ENCODE data around the gene HRCT1. TPM values are rescaled to one million over a fixed set of nuclear protein-coding genes. Genes with fewer than 3 reads are reported as not detected.
"Not testable (repeated sequence)": the region's sequence is repeated elsewhere in the genome, so short reads cannot be mapped to it uniquely, and the experiment has no call there.

HRCT1 gene
- total RNA-seq, 1 donor from 2014 or later = not detected

- Mint-ChIP-seq H3K4me3 (no peak overlapping the region), H3K27me3 (ENCODE audit: low read depth) (no peaks in the 10 kb centered on the region), H3K36me3 (ENCODE audit: low read depth) (no peaks in the 10 kb centered on the region), H3K4me1 (peaks cover 36% of the 10 kb centered on the region), H3K27ac (ENCODE audit: unreplicated experiment) (no peak overlapping the region), H3K9me3 (no peaks in the 10 kb centered on the region)
- TF ChIP-seq, protein P1, sequence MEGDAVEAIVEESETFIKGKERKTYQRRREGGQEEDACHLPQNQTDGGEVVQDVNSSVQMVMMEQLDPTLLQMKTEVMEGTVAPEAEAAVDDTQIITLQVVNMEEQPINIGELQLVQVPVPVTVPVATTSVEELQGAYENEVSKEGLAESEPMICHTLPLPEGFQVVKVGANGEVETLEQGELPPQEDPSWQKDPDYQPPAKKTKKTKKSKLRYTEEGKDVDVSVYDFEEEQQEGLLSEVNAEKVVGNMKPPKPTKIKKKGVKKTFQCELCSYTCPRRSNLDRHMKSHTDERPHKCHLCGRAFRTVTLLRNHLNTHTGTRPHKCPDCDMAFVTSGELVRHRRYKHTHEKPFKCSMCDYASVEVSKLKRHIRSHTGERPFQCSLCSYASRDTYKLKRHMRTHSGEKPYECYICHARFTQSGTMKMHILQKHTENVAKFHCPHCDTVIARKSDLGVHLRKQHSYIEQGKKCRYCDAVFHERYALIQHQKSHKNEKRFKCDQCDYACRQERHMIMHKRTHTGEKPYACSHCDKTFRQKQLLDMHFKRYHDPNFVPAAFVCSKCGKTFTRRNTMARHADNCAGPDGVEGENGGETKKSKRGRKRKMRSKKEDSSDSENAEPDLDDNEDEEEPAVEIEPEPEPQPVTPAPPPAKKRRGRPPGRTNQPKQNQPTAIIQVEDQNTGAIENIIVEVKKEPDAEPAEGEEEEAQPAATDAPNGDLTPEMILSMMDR (conservative IDR thresholded peaks at IDR 0.05) = no peak
- no peak for DNase-seq (ENCODE audit: low read depth, low spot score)
Measured at GRCh38 chr9:35909687-35910612, 3.9 kb downstream of the HRCT1 start.

DNA sequence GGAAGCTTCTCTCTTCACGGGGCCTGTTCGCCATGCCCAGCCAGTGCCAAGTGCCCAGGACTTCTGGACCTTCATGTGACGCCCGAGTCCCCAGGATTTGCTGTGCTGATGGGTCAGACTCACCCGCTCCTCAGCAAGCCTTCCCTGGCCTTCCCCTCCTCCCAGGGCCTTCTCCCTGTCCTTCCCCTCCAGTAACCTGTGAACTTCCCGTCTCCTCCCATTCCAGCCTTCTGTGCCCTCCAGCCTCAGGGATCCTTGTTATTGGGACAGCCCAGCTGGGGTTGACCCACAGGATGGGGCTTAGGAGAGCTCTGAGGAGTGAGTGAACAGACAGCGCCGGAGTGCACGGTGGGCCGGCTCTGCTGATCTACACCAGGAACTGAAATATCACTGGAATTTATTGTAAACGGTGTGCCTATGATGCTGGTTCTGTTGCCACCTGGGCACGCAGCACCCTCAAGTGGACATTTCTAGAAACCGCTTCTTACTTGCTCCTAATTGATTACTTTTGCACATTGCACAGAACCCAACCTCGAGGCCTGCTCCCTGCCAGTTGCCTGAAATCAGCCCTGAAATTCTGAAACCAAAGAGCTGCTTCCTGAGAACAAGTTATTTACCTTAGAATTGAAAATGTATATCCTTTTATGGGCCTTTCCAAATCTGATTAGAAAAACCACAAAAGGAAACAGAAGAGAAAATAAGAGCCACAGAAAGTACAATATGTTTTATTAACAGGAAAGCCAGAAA, 4.8 kb downstream of the HRCT1 start:
- TF ChIP-seq, protein P1 (conservative IDR thresholded peaks at IDR 0.05) = peak; percentile 52
- H3K4me3 Mint-ChIP-seq = no peak overlapping the region
- H3K27ac Mint-ChIP-seq (ENCODE audit: unreplicated experiment) = no peak overlapping the region
- peaks cover 32% of the 10 kb centered on the region for H3K4me1 Mint-ChIP-seq
- H3K9me3 Mint-ChIP-seq = no peaks in the 10 kb centered on the region
- H3K27me3 Mint-ChIP-seq (ENCODE audit: low read depth) = no peaks in the 10 kb centered on the region
- no peak for DNase-seq (ENCODE audit: low read depth, low spot score)
- H3K36me3 Mint-ChIP-seq (ENCODE audit: low read depth) = no peaks in the 10 kb centered on the region

DNA sequence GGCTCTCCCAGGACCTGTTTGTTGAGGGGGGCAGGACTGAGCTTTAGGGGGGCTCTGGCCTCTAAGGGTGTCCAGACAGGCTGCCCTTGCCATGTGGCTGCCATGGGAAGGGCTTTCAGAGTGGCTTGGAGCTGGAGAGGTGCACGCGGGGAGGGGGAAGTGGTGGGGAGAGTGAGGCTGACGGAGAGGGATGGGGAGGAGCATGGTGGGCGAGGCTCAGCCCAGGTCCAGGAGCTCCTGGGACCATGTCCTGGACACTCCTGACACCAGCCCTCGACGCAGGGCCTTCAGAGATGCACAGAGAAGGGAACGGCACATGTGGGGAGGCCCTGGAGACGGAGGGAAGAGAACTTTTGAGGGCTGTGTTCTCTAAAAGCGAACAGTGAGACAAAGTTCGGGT, 5.7 kb downstream of the HRCT1 start:
- peak overlapping the region; percentile 62 for H3K27ac Mint-ChIP-seq (ENCODE audit: unreplicated experiment)
- no peak for DNase-seq (ENCODE audit: low read depth, low spot score)
- H3K27me3 Mint-ChIP-seq (ENCODE audit: low read depth) = no peaks in the 10 kb centered on the region
- TF ChIP-seq, protein P1 (conservative IDR thresholded peaks at IDR 0.05) = no peak
- no peaks in the 10 kb centered on the region for H3K9me3 Mint-ChIP-seq
- no peak overlapping the region for H3K4me3 Mint-ChIP-seq
- no peaks in the 10 kb centered on the region for H3K36me3 Mint-ChIP-seq (ENCODE audit: low read depth)
- peaks cover 30% of the 10 kb centered on the region for H3K4me1 Mint-ChIP-seq

- no peak for DNase-seq (ENCODE audit: low read depth, low spot score)
- TF ChIP-seq, protein P1 (conservative IDR thresholded peaks at IDR 0.05) = no peak
- no peaks in the 10 kb centered on the region for H3K36me3 Mint-ChIP-seq (ENCODE audit: low read depth)
- H3K4me3 Mint-ChIP-seq = no peak overlapping the region
- peaks cover 18% of the 10 kb centered on the region for H3K4me1 Mint-ChIP-seq
- H3K9me3 Mint-ChIP-seq = no peaks in the 10 kb centered on the region
- H3K27me3 Mint-ChIP-seq (ENCODE audit: low read depth) = no peaks in the 10 kb centered on the region
- H3K27ac Mint-ChIP-seq (ENCODE audit: unreplicated experiment) = no peak overlapping the region
Measured at GRCh38 chr9:35912791-35913400, 6.9 kb downstream of the HRCT1 start.

GRCh38 chr9:35913429-35913828, 7.4 kb downstream of the HRCT1 start:
- H3K27ac Mint-ChIP-seq (ENCODE audit: unreplicated experiment); DNase-seq (ENCODE audit: low read depth, low spot score); H3K36me3 Mint-ChIP-seq (ENCODE audit: low read depth); H3K4me3 Mint-ChIP-seq; H3K27me3 Mint-ChIP-seq (ENCODE audit: low read depth); H3K9me3 Mint-ChIP-seq: not testable (repeated sequence)
- peaks cover 13% of the 10 kb centered on the region for H3K4me1 Mint-ChIP-seq

Data from neural crest cell (in vitro differentiated cells).